GM18951 (cell line): ENCODE measurements around the gene FAIM2.

Experiments used
- POLR2A ChIP-seq: IDR thresholded peaks from 4 replicates; pipeline ENCODE4 v1.6.1; 2011; ENCODE audit warnings: mild to moderate bottlenecking; ENCODE audit not compliant: insufficient read length, insufficient read depth; ENCODE audit errors: extremely low read depth
- in situ Hi-C: fragments of 300-500 bp; cut with MboI; formaldehyde crosslinking; loops from one replicate; pipeline ENCODE4 v1.12.0; 2022; ENCODE audit warnings: low sequenced_read_pairs, mixed read lengths, inconsistent platforms; ENCODE audit not compliant: unreplicated experiment

The FAIM2 gene

GRCh38 chr12:49825971-49826421, 77.7 kb downstream of the FAIM2 start:
- no peak for TF ChIP-seq POLR2A
- in situ Hi-C loops: no loop called here

GRCh38 chr12:49825360-49825970, 78.2 kb downstream of the FAIM2 start:
- in situ Hi-C loops: no loop called here
- TF ChIP-seq POLR2A: no peak

- in situ Hi-C loops: no loop called here
- no peak for TF ChIP-seq POLR2A
Observed at GRCh38 chr12:49824895-49825294, 78.8 kb downstream of the FAIM2 start.

GRCh38 chr12:49824416-49824815, 79.3 kb downstream of the FAIM2 start:
- no peak for TF ChIP-seq POLR2A

GRCh38 chr12:49823951-49824350, 79.7 kb downstream of the FAIM2 start:
- no peak for TF ChIP-seq POLR2A
- in situ Hi-C loops: no loop called here

More at GRCh38 chr12:49824416-49824815, 79.3 kb downstream of the FAIM2 start:
- in situ Hi-C loops: no loop called here

GRCh38 chr12:49823350-49823749, 80.3 kb downstream of the FAIM2 start:
- no peak for TF ChIP-seq POLR2A

GRCh38 chr12:49821373-49822287, 82.1 kb downstream of the FAIM2 start:
- no peak for TF ChIP-seq POLR2A
- in situ Hi-C loops: no loop called here

More at GRCh38 chr12:49823350-49823749, 80.3 kb downstream of the FAIM2 start:
- in situ Hi-C loops: no loop called here

- in situ Hi-C loops: no loop called here
- no peak for TF ChIP-seq POLR2A
Observed at GRCh38 chr12:49819786-49820185, 83.9 kb downstream of the FAIM2 start.

- in situ Hi-C loops: no loop called here
- no peak for TF ChIP-seq POLR2A
Observed at GRCh38 chr12:49818241-49818895, 85.3 kb downstream of the FAIM2 start.
